Stimulated activated CD4-positive, alpha-beta T cell treated with anti-CD3 and anti-CD28 coated beads, TNF-alpha, amount 100 ng/mL, for 48 hours (primary cell): ENCODE measurements around the gene LGALS7.
"Not testable (repeated sequence)": the region's sequence is repeated elsewhere in the genome, so short reads cannot be mapped to it uniquely, and the experiment has no call there.

Experiments
- DNase-seq, 3 donors: peaks; one replicate each; pipeline ENCODE4 v3.0.0-alpha.2; 2020; ENCODE audit warnings: low read depth in 3 of 3

LGALS7 gene

GRCh38 chr19:38800577-38801347 is 27.4 kb upstream of the LGALS7 start:
- no peak for DNase-seq

- DNase-seq: no peak
These were observed 25.8 kb upstream of the LGALS7 start for GRCh38 chr19:38799104-38799503.

- DNase-seq: not testable (repeated sequence)
These were observed 24.5 kb upstream of the LGALS7 start for GRCh38 chr19:38797781-38798180.

- DNase-seq: no peak
These were observed 22.8 kb upstream of the LGALS7 start for GRCh38 chr19:38796154-38796553.

GRCh38 chr19:38795549-38795948 is 22.2 kb upstream of the LGALS7 start:
- no peak for DNase-seq

GRCh38 chr19:38793671-38794070 is 20.4 kb upstream of the LGALS7 start:
- DNase-seq: no peak

- no peak for DNase-seq
These were observed 19.9 kb upstream of the LGALS7 start for GRCh38 chr19:38793177-38793576.

- DNase-seq: peak; percentile 5 to 34 (median 8)
These were observed 19.2 kb upstream of the LGALS7 start for GRCh38 chr19:38792250-38793111.

- DNase-seq: not testable (repeated sequence)
These were observed 18.2 kb upstream of the LGALS7 start for GRCh38 chr19:38791451-38792064.

GRCh38 chr19:38790507-38791403 is 17.4 kb upstream of the LGALS7 start:
- DNase-seq: not testable (repeated sequence)

GRCh38 chr19:38788478-38789243 is 15.3 kb upstream of the LGALS7 start, which contains the start of gene LGALS7B:
TSS of gene LGALS7B (plus strand) at chr19:38789200. CDS start at chr19:38789227, 27 bp downstream.
- no peak for DNase-seq

GRCh38 chr19:38786572-38787265 is 13.4 kb upstream of the LGALS7 start:
- no peak for DNase-seq

GRCh38 chr19:38786061-38786460 is 12.7 kb upstream of the LGALS7 start:
- not testable (repeated sequence) for DNase-seq

- DNase-seq: no peak
These were observed 11.9 kb upstream of the LGALS7 start for GRCh38 chr19:38785187-38785699.

- no peak for DNase-seq
These were observed 10.9 kb upstream of the LGALS7 start for GRCh38 chr19:38784224-38784623.

- DNase-seq: not testable (repeated sequence)
These were observed 8.9 kb upstream of the LGALS7 start for GRCh38 chr19:38782212-38782611.

- no peak for DNase-seq
These were observed 7.7 kb upstream of the LGALS7 start for GRCh38 chr19:38781058-38781457.

- DNase-seq: no peak
These were observed 7.1 kb upstream of the LGALS7 start for GRCh38 chr19:38780443-38780842.

GRCh38 chr19:38778733-38779132 is 5.4 kb upstream of the LGALS7 start:
- no peak for DNase-seq
